Fibroblast of the aortic adventitia (primary cell): ENCODE data around the gene ATN1. TPM values are rescaled to one million over a fixed set of nuclear protein-coding genes. Genes with fewer than 3 reads are reported as not detected.

ENCODE experiments used
- DNase-seq: peaks from one replicate; pipeline ENCODE4 v3.0.0-alpha.2; 2010; ENCODE audit warnings: low read depth
- H3K4me3 ChIP-seq: 2 replicates; pipeline ENCODE4 v1.5.1; 2011; ENCODE audit warnings: low read depth, mild to moderate bottlenecking, control low read depth, low read length, moderate library complexity
- total RNA-seq: library from RNA; depleted of rRNA; stranded (reverse); fragments of >200 nt; gene quantifications from 2 replicates; pipeline ENCODE4 v1.2.3, GENCODE V29; 2012; ENCODE audit warnings: low replicate concordance
- TF ChIP-seq, protein P1 (sequence below): IDR thresholded peaks from 2 replicates; pipeline ENCODE4 v1.5.1; 2011; ENCODE audit warnings: mild to moderate bottlenecking, low read length, control low read depth, inconsistent platforms; ENCODE audit not compliant: insufficient read depth

ATN1 gene
- total RNA-seq, 1 donor: 13.6 TPM

DNA sequence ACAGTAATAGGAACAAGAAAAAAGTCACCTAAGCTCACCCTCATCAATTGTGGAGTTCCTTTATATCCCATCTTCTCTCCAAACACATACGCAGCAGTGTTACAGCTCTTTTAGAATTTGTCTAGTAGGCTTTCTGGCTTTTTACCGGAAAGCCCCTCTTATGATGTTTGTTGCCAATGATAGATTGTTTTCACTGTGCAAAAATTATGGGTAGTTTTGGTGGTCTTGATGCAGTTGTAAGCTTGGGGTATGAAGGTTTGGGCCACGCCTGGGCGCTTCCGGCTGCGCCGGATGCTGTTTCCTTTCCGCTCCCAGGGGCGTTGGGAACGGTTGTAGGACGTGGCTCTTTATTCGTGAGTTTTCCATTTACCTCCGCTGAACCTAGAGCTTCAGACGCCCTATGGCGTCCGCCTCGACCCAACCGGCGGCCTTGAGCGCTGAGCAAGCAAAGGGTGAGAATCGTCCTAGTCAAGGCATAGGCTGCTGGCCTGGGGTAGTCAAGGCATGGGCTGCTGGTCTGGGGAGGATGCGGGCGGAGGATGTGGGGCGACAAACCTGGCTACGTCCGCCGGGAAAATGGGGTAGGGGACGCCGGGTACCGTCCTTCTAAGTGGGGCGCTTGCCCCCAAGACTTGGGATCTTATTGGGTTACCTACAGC is 16.1 kb downstream of the ATN1 start, which contains the start of the genes C12orf57 and RNU7-1:
TSS of gene C12orf57 (plus strand) at position 301 of the 659 bp plus-strand sequence. CDS start at position 401, 100 bp downstream.
TSS of gene RNU7-1 (plus strand) at position 95 of the 659 bp plus-strand sequence.
- DNase-seq: no peak
- TF ChIP-seq, protein P1, sequence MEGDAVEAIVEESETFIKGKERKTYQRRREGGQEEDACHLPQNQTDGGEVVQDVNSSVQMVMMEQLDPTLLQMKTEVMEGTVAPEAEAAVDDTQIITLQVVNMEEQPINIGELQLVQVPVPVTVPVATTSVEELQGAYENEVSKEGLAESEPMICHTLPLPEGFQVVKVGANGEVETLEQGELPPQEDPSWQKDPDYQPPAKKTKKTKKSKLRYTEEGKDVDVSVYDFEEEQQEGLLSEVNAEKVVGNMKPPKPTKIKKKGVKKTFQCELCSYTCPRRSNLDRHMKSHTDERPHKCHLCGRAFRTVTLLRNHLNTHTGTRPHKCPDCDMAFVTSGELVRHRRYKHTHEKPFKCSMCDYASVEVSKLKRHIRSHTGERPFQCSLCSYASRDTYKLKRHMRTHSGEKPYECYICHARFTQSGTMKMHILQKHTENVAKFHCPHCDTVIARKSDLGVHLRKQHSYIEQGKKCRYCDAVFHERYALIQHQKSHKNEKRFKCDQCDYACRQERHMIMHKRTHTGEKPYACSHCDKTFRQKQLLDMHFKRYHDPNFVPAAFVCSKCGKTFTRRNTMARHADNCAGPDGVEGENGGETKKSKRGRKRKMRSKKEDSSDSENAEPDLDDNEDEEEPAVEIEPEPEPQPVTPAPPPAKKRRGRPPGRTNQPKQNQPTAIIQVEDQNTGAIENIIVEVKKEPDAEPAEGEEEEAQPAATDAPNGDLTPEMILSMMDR: no peak

DNA sequence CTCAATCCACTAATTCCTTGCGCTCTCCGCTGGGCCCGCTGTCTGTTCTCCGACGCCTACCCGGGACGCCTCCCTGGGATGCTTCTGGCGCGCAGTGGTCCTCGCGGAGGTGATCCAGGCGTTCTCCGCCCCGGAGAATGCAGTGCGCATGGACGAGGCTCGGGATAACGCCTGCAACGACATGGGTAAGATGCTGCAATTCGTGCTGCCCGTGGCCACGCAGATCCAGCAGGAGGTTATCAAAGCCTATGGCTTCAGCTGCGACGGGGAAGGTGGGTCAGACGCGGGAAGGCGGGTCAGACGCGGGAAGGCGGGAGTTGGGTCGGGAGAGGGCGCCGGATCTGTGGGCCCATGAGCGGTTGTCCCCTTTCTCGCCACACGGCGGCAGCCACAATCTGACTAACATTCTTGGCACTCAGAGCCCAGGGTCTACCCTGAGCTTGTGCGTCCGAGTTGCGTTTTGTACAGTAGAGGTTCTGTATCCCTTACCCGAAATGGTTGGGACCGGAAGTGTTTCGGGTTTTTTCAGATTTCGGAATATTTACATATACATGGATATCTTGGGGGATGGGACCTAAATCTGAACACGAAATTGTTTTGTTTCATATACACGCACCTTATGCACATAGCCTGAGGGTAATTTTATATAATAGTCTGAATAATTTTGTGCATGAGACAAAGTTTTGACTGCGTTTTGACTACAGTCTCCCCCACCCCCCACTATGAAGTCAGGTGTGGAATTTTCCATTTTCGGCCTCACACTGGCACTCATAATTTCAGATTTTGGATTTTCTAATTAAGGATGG is 16.8 kb downstream of the ATN1 start:
- DNase-seq: peak; percentile 94
- H3K4me3 ChIP-seq: peak overlapping the region; percentile 84
- TF ChIP-seq, protein P1: peak; percentile 85

More for the DNA sequence above, 16.1 kb downstream of the ATN1 start, which contains the start of the genes C12orf57 and RNU7-1:
- peak within 1 kb of the TSS; percentile 84 for H3K4me3 ChIP-seq

DNA sequence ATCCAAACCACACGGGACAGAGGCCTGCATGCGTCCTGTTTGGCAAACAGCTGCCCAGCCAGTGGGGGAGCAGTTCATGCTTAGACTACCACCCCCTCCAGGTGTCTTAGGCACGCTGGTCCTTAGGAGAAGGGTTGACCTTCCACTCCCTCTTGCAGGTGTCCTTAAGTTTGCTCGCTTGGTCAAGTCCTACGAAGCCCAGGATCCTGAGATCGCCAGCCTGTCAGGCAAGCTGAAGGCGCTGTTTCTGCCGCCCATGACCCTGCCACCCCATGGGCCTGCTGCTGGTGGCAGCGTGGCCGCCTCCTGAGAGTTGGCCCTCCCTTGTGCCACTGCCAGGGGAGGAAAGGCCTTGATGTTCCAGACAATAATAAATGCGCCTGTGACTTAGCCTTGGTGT is 17.9 kb downstream of the ATN1 start:
- TF ChIP-seq, protein P1: no peak
- H3K4me3 ChIP-seq: peak overlapping the region; percentile 10
- no peak for DNase-seq

DNA sequence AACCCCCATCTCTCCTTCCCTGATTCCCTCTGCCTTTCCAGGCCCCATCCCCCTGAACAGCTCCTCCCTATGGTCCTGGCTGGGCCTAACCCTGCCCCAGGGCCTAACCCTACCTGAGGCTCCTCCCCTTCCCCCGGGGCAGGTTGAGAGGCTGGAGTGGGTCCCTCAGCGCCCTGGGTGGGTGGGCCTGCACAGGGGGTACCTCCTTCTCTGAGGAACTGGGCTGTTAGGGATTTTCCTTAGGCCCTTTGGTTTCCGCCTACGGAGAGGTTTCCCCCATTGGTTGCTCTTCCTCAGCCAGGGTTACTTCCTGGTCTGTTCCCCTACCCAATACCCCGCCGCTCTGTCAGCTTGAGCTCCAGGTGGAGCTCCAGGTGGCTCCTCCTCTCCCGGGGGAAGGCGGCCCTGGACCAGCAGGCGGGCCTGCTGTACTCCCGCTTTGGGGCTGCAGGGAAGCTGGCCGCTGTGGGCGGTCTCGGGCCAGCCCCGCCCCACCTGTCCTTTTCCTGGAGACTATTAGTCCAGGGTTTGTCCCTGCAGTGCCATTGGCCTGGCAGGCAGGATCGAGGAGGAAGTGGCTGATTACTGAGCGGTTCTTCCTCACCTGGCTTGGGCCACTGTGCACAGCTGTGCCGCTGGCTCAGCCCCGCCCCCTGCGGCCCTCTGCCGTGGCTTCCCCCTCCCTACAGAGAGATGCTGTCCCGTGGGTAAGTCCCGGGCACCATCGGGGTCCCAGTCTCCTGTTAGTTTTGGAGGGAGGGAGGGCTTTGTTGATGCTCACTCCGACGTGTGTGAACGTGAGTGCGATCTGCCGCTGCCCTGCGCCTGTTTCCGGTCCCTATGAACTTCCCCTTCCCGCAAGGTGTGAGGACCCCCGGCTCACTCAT is 18.5 kb downstream of the ATN1 start:
- TF ChIP-seq, protein P1: no peak
- no peak for DNase-seq
- no peak overlapping the region for H3K4me3 ChIP-seq

DNA sequence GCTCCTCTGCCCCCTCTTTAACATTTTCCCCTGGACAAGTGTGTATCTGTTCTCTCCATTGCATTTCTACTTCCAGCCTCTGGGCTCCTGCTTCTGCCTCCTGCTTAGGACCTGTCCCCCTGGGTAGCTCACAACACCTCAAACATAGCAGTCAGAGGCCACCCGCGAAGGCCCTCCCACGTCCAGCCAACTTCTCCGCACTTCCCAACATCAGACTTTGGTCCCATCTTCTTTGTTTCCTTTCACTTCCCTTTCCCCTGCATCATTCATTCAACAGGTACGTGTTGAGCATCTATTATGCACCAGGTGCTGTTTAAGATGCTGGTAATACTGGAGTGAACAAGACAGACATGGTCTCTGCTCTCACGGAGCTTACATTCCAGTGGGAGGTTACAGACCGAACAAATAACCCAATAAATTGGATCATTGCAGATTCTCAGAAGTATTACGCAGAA is 19.2 kb downstream of the ATN1 start:
- TF ChIP-seq, protein P1: no peak

DNA sequence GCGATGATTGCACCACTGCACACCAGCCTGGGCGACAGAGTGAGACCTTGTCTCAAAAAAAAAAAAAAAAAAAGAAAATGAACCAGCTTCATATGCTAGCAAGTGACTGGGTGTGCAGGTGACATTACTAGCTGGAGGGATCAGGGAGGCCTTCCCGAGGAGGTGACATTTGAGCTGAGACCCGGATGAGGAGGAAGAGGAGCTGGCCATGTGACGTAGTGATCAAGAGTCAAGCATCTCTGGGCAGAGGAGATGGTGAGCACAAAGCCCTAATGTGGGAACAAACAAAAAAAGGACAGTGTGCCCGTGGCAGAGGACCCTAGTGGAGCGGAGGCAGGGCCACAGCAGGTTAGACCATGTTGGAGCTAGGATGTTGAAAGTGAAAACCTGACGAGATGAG is 19.9 kb downstream of the ATN1 start:
- H3K4me3 ChIP-seq: no peak overlapping the region
- TF ChIP-seq, protein P1: no peak
- no peak for DNase-seq

More for the DNA sequence above, 19.2 kb downstream of the ATN1 start:
- H3K4me3 ChIP-seq: no peak overlapping the region
- no peak for DNase-seq
